Measurements from ENCODE around the gene KICS2.
"Not testable (repeated sequence)": the region's sequence is repeated elsewhere in the genome, so short reads cannot be mapped to it uniquely, and the experiment has no call there.

Gene KICS2

GRCh38 chr12:64218597-64218996 lies 3.5 kb downstream of the KICS2 start:
- H3K27ac ChIP-seq = no peak overlapping the region
- DNase-seq (ENCODE audit: low read depth, low spot score) = no peak

GRCh38 chr12:64217643-64218042 lies 4.5 kb downstream of the KICS2 start:
- DNase-seq (ENCODE audit: low read depth, low spot score); H3K27ac ChIP-seq: not testable (repeated sequence)

GRCh38 chr12:64216239-64216638 lies 5.9 kb downstream of the KICS2 start:
- no peak for DNase-seq (ENCODE audit: low read depth, low spot score)
- no peak overlapping the region for H3K27ac ChIP-seq

- no peak overlapping the region for H3K27ac ChIP-seq
- DNase-seq (ENCODE audit: low read depth, low spot score) = no peak
Measured at GRCh38 chr12:64212119-64212746, 9.9 kb downstream of the KICS2 start.

GRCh38 chr12:64207453-64207852 lies 14.6 kb downstream of the KICS2 start:
- no peak for DNase-seq (ENCODE audit: low read depth, low spot score)

GRCh38 chr12:64205542-64205941 lies 16.6 kb downstream of the KICS2 start:
- no peak overlapping the region for H3K27ac ChIP-seq
- DNase-seq (ENCODE audit: low read depth, low spot score) = no peak

More at GRCh38 chr12:64207453-64207852, 14.6 kb downstream of the KICS2 start:
- H3K27ac ChIP-seq = no peak overlapping the region

- H3K27ac ChIP-seq = no peak overlapping the region
- no peak for DNase-seq (ENCODE audit: low read depth, low spot score)
Measured at GRCh38 chr12:64203775-64204174, 18.3 kb downstream of the KICS2 start.

- DNase-seq (ENCODE audit: low read depth, low spot score) = no peak
Measured at GRCh38 chr12:64203036-64203435, 19.1 kb downstream of the KICS2 start.

GRCh38 chr12:64195841-64196240 lies 26.3 kb downstream of the KICS2 start:
- DNase-seq (ENCODE audit: low read depth, low spot score); H3K27ac ChIP-seq: not testable (repeated sequence)

More at GRCh38 chr12:64203036-64203435, 19.1 kb downstream of the KICS2 start:
- H3K27ac ChIP-seq = no peak overlapping the region

- no peak for DNase-seq (ENCODE audit: low read depth, low spot score)
- no peak overlapping the region for H3K27ac ChIP-seq
Measured at GRCh38 chr12:64194333-64195149, 27.6 kb downstream of the KICS2 start.

- no peak for DNase-seq (ENCODE audit: low read depth, low spot score)
- no peak overlapping the region for H3K27ac ChIP-seq
Measured at GRCh38 chr12:64193931-64194330, 28.2 kb downstream of the KICS2 start.

GRCh38 chr12:64192644-64193444 lies 29.3 kb downstream of the KICS2 start:
- H3K27ac ChIP-seq = no peak overlapping the region
- no peak for DNase-seq (ENCODE audit: low read depth, low spot score)

- no peak for DNase-seq (ENCODE audit: low read depth, low spot score)
- H3K27ac ChIP-seq = no peak overlapping the region
Measured at GRCh38 chr12:64190140-64190539, 32.0 kb downstream of the KICS2 start.

- DNase-seq (ENCODE audit: low read depth, low spot score) = no peak
- H3K27ac ChIP-seq = no peak overlapping the region
Measured at GRCh38 chr12:64189530-64189929, 32.6 kb downstream of the KICS2 start.

GRCh38 chr12:64187794-64188193 lies 34.3 kb downstream of the KICS2 start:
- no peak for DNase-seq (ENCODE audit: low read depth, low spot score)
- peak overlapping the region; percentile 89 for H3K27ac ChIP-seq

- no peak for DNase-seq (ENCODE audit: low read depth, low spot score)
- peak overlapping the region; percentile 89 for H3K27ac ChIP-seq
Measured at GRCh38 chr12:64187370-64187769, 34.7 kb downstream of the KICS2 start.

GRCh38 chr12:64186789-64187188 lies 35.3 kb downstream of the KICS2 start:
- DNase-seq (ENCODE audit: low read depth, low spot score) = peak; percentile 12
- peak overlapping the region; percentile 89 for H3K27ac ChIP-seq

GRCh38 chr12:64184216-64184615 lies 37.9 kb downstream of the KICS2 start:
- no peak overlapping the region for H3K27ac ChIP-seq
- DNase-seq (ENCODE audit: low read depth, low spot score) = no peak

GRCh38 chr12:64181430-64182291 lies 40.4 kb downstream of the KICS2 start:
- peak; percentile 95 for DNase-seq (ENCODE audit: low read depth, low spot score)
- peak overlapping the region; percentile 97 for H3K27ac ChIP-seq

GRCh38 chr12:64180951-64181350 lies 41.1 kb downstream of the KICS2 start:
- DNase-seq (ENCODE audit: low read depth, low spot score) = peak; percentile 34
- H3K27ac ChIP-seq = peak overlapping the region; percentile 97

Data from epithelial cell of prostate (primary cell).